Spleen (tissue), 11 donors: Measurements from ENCODE around the gene ATP6AP2. TPM values are rescaled to one million over a fixed set of nuclear protein-coding genes. Genes with fewer than 3 reads are reported as not detected.

Source experiments
- DNase-seq: peaks from one replicate; pipeline ENCODE4 v3.0.0-alpha.2; 2020
- H3K27ac ChIP-seq, 8 donors: fragments of 200-600 bp; sonication (generic) in 7 of 8; 1 replicate in 4 of 8; 2 replicates in 4 of 8; pipeline versions ENCODE4 v1.5.0 to v1.8.0; 2016 to 2021; ENCODE audit warnings: inconsistent platforms in 4 of 8, mild to moderate bottlenecking in 4 of 8, moderate library complexity in 1 of 8
- H3K27me3 ChIP-seq, 7 donors: fragments of 200-600 bp; sonication (generic) in 6 of 7; replicated peaks in 1 of 7; 1 replicate in 4 of 7; 2 replicates in 3 of 7; pipeline versions ENCODE4 v1.5.0 to v1.8.0; 2016 to 2021; ENCODE audit warnings: inconsistent platforms in 3 of 7, mild to moderate bottlenecking in 1 of 7
- H3K36me3 ChIP-seq, 6 donors: fragments of 200-600 bp; sonication (generic) in 5 of 6; 1 replicate in 4 of 6; 2 replicates in 2 of 6; pipeline versions ENCODE4 v1.5.0 to v1.8.0; 2016 to 2021; ENCODE audit warnings: inconsistent platforms in 2 of 6
- H3K4me1 ChIP-seq, 6 donors: fragments of 200-600 bp; sonication (generic) in 5 of 6; 1 replicate in 3 of 6; 2 replicates in 3 of 6; pipeline versions ENCODE4 v1.5.0 to v1.8.0; 2016 to 2021; ENCODE audit warnings: inconsistent platforms in 3 of 6
- H3K4me3 ChIP-seq, 8 donors: fragments of 200-600 bp; sonication (generic) in 7 of 8; 1 replicate in 4 of 8; 2 replicates in 4 of 8; pipeline versions ENCODE4 v1.5.0 to v1.8.0; 2016 to 2021; ENCODE audit warnings: inconsistent platforms in 4 of 8, mild to moderate bottlenecking in 4 of 8, moderate library complexity in 2 of 8
- H3K9me3 ChIP-seq, 8 donors: fragments of 200-600 bp; sonication (generic) in 7 of 8; 1 replicate in 4 of 8; 2 replicates in 4 of 8; pipeline versions ENCODE4 v1.5.0 to v1.8.0; 2016 to 2021; ENCODE audit warnings: inconsistent platforms in 4 of 8
- POLR2A ChIP-seq, 3 donors: fragments of 450-650 bp; IDR thresholded peaks; one replicate each; pipeline ENCODE4 v1.5.1; 2017; ENCODE audit warnings: antibody characterized with exemption in 3 of 3, mild to moderate bottlenecking in 1 of 3
- POLR2AphosphoS5 ChIP-seq, 3 donors: sonication (generic); formaldehyde crosslinking; IDR thresholded peaks; one replicate each; pipeline ENCODE4 v1.5.1; 2017; ENCODE audit warnings: antibody characterized with exemption in 3 of 3
- WGBS, 5 donors: extraction: QIAGEN DNeasy Blood & Tissue Kit in 3 of 5; methylation state at CpG; one replicate each; pipeline versions ENCODE4 v1.1.5 to v1.1.7; 2013 to 2018; 5-methylcytosine and 5-hydroxymethylcytosine counted together
- intact Hi-C: fragments of 100-400 bp; cut with DNase I; formaldehyde crosslinking; loops from one replicate; pipeline ENCODE4 v1.15.0; 2023; ENCODE audit warnings: low total_unique reads
- polyA plus RNA-seq, 3 donors: library from polyadenylated mRNA; stranded (reverse); fragments of 200-250 nt; gene quantifications; one replicate each; pipeline ENCODE4 v1.2.1, GENCODE V29; 2013
- total RNA-seq, 7 donors: library from RNA; depleted of rRNA in 3 of 7; stranded (reverse); fragments of >200 nt in 3 of 7; fragmentation: NEBNext Ultra II Directional in 4 of 7; extraction: Animal tissue kit (Norgen Biotek cat#: 25700) in 4 of 7; gene quantifications; one replicate each; pipeline versions ENCODE4 v1.1.0 to v1.2.1, GENCODE V29; 2016 to 2021
- TF ChIP-seq, protein P1 (sequence below), 11 experiments: fragments of 200-600 bp in 7 of 11; fragments of 450-650 bp in 4 of 11; sonication (generic) in 4 of 11; IDR thresholded peaks in 8 of 11; conservative IDR thresholded peaks in 3 of 11; 1 replicate in 7 of 11; 2 replicates in 4 of 11; pipeline versions ENCODE4 v1.4.0 to v1.8.0; 2016 to 2021; ENCODE audit warnings: antibody characterized with exemption in 11 of 11, inconsistent platforms in 4 of 11, mild to moderate bottlenecking in 1 of 11
- donor health status: healthy with polysubstance abuse.
- donor health status: DM: no; HTN: no; CAD: no; lungs with moderate emphysema.
- donor health status: DM: no; HTN: no; CAD: no.
- donor health status: Bipolar disorder and iron deficiency.
- donor health status: healthy.
- donor health status: DM: no; HTN: no; CAD: no.
- donor health status: DM: yes; HTN: yes; CAD: no.

The ATP6AP2 gene
- total and polyA plus RNA-seq, 10 donors = 36.9 to 130 (median 83.6) TPM

DNA sequence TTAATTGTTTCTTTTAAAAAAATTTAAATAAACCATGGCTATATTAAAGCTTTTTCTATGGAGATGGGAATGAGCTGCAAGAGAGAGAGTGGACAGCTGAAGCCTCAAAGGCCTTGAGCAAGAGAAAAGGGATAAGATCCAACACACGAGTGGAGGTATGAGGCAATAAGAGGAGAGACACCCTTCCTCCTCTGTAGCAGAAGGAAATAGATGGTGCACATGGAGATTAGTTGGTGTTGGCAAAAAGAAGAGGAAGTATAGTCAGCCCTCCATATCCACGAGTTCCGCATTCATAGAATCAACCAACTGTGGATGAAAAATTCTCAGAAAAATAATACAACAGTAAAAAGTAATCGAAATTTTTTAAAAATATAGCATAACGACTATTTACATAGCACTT, 63.4 kb downstream of the ATP6AP2 start:
- WGBS, 5 donors = 11 to 41% (median 20%) methylated on average over 5 of the region's 5 CpGs
- peaks cover 0 to 36% (median 13%) of the 10 kb centered on the region in 6 donors for H3K36me3 ChIP-seq
- no peaks in the 10 kb centered on the region for H3K27me3 ChIP-seq
- no peaks in the 10 kb centered on the region for H3K9me3 ChIP-seq
- H3K27ac ChIP-seq = peak overlapping the region; percentile 78 to 94 (median 88)
- H3K4me3 ChIP-seq = peak overlapping the region in 7 of 8 donors; percentile 27 to 96 (median 43)
- H3K4me1 ChIP-seq = peaks cover 25 to 73% (median 61%) of the 10 kb centered on the region in 6 donors
- no peak for DNase-seq
- TF ChIP-seq POLR2A (IDR thresholded peaks at IDR 0.05) = no peak
- TF ChIP-seq, protein P1, sequence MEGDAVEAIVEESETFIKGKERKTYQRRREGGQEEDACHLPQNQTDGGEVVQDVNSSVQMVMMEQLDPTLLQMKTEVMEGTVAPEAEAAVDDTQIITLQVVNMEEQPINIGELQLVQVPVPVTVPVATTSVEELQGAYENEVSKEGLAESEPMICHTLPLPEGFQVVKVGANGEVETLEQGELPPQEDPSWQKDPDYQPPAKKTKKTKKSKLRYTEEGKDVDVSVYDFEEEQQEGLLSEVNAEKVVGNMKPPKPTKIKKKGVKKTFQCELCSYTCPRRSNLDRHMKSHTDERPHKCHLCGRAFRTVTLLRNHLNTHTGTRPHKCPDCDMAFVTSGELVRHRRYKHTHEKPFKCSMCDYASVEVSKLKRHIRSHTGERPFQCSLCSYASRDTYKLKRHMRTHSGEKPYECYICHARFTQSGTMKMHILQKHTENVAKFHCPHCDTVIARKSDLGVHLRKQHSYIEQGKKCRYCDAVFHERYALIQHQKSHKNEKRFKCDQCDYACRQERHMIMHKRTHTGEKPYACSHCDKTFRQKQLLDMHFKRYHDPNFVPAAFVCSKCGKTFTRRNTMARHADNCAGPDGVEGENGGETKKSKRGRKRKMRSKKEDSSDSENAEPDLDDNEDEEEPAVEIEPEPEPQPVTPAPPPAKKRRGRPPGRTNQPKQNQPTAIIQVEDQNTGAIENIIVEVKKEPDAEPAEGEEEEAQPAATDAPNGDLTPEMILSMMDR (IDR thresholded peaks at IDR 0.05 in 8 of 11, conservative IDR thresholded peaks at IDR 0.05 in 3 of 11) = no peak
- peak in 1 of 3 donors; percentile 30 for TF ChIP-seq POLR2AphosphoS5 (IDR thresholded peaks at IDR 0.05)
- intact Hi-C loops = no loop called here

DNA sequence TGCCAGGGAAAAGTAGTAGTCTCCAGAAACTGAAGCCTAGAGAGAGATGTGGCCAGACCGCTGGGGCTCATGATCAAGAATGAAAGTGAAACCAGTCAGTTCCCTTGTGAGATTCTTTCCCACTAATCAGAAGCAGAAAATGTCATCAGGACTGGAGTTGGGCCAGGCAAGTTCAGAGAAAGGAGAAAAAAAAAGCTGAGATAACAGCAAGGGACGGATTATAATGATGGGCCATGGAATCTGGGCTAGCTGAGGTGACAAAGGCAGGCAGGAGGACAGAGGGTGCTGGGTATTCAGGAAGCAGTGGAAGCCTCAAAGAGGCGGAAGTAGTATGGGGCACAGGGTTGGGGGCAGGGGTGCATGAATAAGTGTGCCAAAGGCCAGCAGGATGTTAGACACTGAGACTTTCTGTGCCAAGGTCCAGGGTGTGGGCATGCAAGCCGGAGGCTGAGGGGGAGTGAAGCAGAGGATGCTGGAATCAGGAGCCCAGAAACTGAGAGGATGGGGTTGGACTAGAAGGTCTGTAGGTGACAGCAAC, 64.1 kb downstream of the ATP6AP2 start:
- intact Hi-C loops = no loop called here
- H3K4me3 ChIP-seq = peak overlapping the region; percentile 21 to 96 (median 41)
- no peaks in the 10 kb centered on the region for H3K9me3 ChIP-seq
- 0 to 9% (median 3%) methylated on average over 4 of the region's 4 CpGs for WGBS, 5 donors
- H3K36me3 ChIP-seq = peaks cover 0 to 29% (median 7%) of the 10 kb centered on the region in 6 donors
- H3K27ac ChIP-seq = peak overlapping the region; percentile 78 to 94 (median 88)
- DNase-seq = peak; percentile 89
- no peaks in the 10 kb centered on the region for H3K27me3 ChIP-seq
- peaks cover 25 to 67% (median 54%) of the 10 kb centered on the region in 6 donors for H3K4me1 ChIP-seq
- TF ChIP-seq, protein P1 (IDR thresholded peaks at IDR 0.05 in 8 of 11, conservative IDR thresholded peaks at IDR 0.05 in 3 of 11) = peak in 1 of 11 experiments; percentile 10
- TF ChIP-seq POLR2AphosphoS5 (IDR thresholded peaks at IDR 0.05) (peak; percentile 8 to 91 (median 85)), POLR2A (IDR thresholded peaks at IDR 0.05) (peak in 1 of 3 donors; percentile 15)

DNA sequence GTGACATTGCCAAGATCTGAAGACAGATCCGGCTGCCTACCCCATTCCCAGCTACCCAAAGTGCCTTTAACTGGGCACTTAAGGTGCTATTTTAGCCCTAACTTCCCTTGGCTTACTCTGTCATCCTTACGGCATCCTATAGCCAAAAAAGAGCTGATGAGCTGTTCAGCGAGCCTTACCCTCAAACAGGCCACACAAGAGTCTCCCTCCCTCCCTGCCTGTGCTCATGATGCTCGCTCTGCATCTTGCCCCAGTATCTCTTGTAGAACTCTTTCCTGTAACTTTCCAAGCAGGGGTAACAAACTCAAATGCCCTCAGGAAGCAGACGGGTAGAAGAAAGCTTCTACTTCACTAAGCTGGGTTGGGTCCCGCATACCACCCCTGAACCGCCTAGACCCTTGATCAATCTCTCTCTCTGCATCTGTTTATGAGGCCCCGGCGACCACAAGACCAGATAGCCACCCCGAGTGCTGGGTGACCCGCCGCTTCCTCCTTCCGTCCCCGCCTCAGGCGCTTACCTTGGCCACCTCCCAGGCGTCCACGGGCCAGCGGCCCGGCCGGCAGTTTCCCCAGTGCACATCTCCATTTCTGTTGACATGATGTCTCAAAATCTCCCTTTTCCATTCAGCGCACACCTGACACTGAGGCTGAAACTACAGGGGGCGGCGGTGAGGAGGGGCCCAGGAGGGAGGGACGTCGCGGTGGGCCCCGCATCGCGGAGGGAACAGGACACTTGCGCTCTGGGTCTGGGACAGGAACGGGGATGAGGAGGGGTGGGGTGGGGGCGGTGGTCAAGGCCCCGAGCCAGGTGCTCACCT, 65.9 kb downstream of the ATP6AP2 start:
- TF ChIP-seq POLR2AphosphoS5 (IDR thresholded peaks at IDR 0.05) (no peak), POLR2A (IDR thresholded peaks at IDR 0.05) (no peak)
- TF ChIP-seq, protein P1 (IDR thresholded peaks at IDR 0.05 in 8 of 11, conservative IDR thresholded peaks at IDR 0.05 in 3 of 11) = no peak
- 1 to 14% (median 2%) methylated on average over 16 to 33 of the region's 33 CpGs for WGBS, 5 donors
- Histone ChIP-seq H3K4me3 (peak overlapping the region; percentile 72 to 96 (median 84)), H3K9me3 (no peaks in the 10 kb centered on the region), H3K27ac (peak overlapping the region; percentile 63 to 95 (median 89)), H3K36me3 (peaks cover 0 to 12% (median under 1%) of the 10 kb centered on the region in 6 donors), H3K4me1 (peaks cover 25 to 54% (median 41%) of the 10 kb centered on the region in 6 donors), H3K27me3 (no peaks in the 10 kb centered on the region)
- intact Hi-C loops = no loop called here
- DNase-seq = peak; percentile 91
